Lung (tissue), 12 donors: ENCODE data around the gene VWA5A. TPM values are rescaled to one million over a fixed set of nuclear protein-coding genes. Genes with fewer than 3 reads are reported as not detected.

Experiments
- ATAC-seq: fragments of 200-7000 bp; cut with Tn5 transposase; one replicate; pipeline ENCODE4 v1.9.1; 2020; ENCODE audit warnings: moderate number of reproducible peaks; ENCODE audit not compliant: insufficient read depth, low FRiP score
- DNase-seq, 3 donors: peaks; one replicate each; pipeline ENCODE4 v3.0.0-alpha.2; 2013 to 2017
- H3K27ac ChIP-seq, 2 donors: one replicate each; pipeline ENCODE4 v1.5.1; 2013; ENCODE audit warnings: mild to moderate bottlenecking in 2 of 2, moderate library complexity in 2 of 2, control low read depth in 1 of 2, inconsistent platforms in 1 of 2, low read depth in 1 of 2, low read length in 1 of 2
- H3K27me3 ChIP-seq, 3 donors: one replicate each; pipeline ENCODE4 v1.5.1; 2013; ENCODE audit warnings: low read length in 2 of 3; ENCODE audit not compliant: control insufficient read depth in 3 of 3, insufficient read depth in 3 of 3
- H3K36me3 ChIP-seq, 4 donors: one replicate each; pipeline ENCODE4 v1.5.1; 2013; ENCODE audit warnings: low read length in 4 of 4, mild to moderate bottlenecking in 1 of 4, moderate library complexity in 1 of 4; ENCODE audit not compliant: control insufficient read depth in 4 of 4, insufficient read depth in 4 of 4
- H3K4me1 ChIP-seq, 5 donors: one replicate each; pipeline ENCODE4 v1.5.1; 2013; ENCODE audit warnings: low read length in 5 of 5, mild to moderate bottlenecking in 2 of 5, moderate library complexity in 1 of 5; ENCODE audit not compliant: control insufficient read depth in 5 of 5, insufficient read depth in 5 of 5
- H3K4me3 ChIP-seq: one replicate; pipeline ENCODE4 v1.5.1; 2013; ENCODE audit warnings: mild to moderate bottlenecking, control low read depth, moderate library complexity
- H3K9ac ChIP-seq, 2 donors: one replicate each; pipeline ENCODE4 v1.5.1; 2013; ENCODE audit warnings: low read length in 2 of 2, control low read depth in 1 of 2; ENCODE audit not compliant: insufficient read depth in 1 of 2
- H3K9me3 ChIP-seq, 4 donors: one replicate each; pipeline ENCODE4 v1.5.1; 2013; ENCODE audit warnings: low read length in 3 of 4, mild to moderate bottlenecking in 1 of 4, moderate library complexity in 1 of 4; ENCODE audit not compliant: control insufficient read depth in 4 of 4, insufficient read depth in 3 of 4
- whole genome bisulfite sequencing, 2 donors: extraction: QIAGEN DNeasy Blood & Tissue Kit; methylation state at CpG; one replicate each; pipeline ENCODE4 v1.1.7; 2013; 5-methylcytosine and 5-hydroxymethylcytosine counted together
- polyA plus RNA-seq, 2 donors: library from polyadenylated mRNA; stranded (reverse); fragments of 200-250 nt; gene quantifications; one replicate each; pipeline ENCODE4 v1.2.1, GENCODE V29; 2013
- total RNA-seq, 2 donors: library from RNA; depleted of rRNA in 1 of 2; stranded (reverse); fragments of >200 nt in 1 of 2; gene quantifications; one replicate each; pipeline ENCODE4 v1.2.1, GENCODE V29; 2014 to 2021
- TF ChIP-seq, protein P1 (sequence below): IDR thresholded peaks from 2 replicates; pipeline ENCODE4 v1.5.1; 2012; ENCODE audit warnings: mild to moderate bottlenecking; ENCODE audit errors: control extremely low read depth, extremely low read depth
- donor health status: control.
- donor health status: control.
- donor health status: Bipolar disorder and iron deficiency.
- donor health status: healthy.
- donor health status: DM: yes; HTN: yes; CAD: no.

The VWA5A gene
- total and polyA plus RNA-seq, 4 donors: 20.7 to 35.8 (median 28.8) TPM

- Histone ChIP-seq H3K4me3 (no peak overlapping the region), H3K27ac (no peak overlapping the region), H3K36me3 (no peaks in the 10 kb centered on the region), H3K27me3 (no peaks in the 10 kb centered on the region), H3K9ac (no peak overlapping the region), H3K4me1 (no peaks in the 10 kb centered on the region), H3K9me3 (no peaks in the 10 kb centered on the region)
- ATAC-seq (no peak), DNase-seq (no peak)
- TF ChIP-seq, protein P1, sequence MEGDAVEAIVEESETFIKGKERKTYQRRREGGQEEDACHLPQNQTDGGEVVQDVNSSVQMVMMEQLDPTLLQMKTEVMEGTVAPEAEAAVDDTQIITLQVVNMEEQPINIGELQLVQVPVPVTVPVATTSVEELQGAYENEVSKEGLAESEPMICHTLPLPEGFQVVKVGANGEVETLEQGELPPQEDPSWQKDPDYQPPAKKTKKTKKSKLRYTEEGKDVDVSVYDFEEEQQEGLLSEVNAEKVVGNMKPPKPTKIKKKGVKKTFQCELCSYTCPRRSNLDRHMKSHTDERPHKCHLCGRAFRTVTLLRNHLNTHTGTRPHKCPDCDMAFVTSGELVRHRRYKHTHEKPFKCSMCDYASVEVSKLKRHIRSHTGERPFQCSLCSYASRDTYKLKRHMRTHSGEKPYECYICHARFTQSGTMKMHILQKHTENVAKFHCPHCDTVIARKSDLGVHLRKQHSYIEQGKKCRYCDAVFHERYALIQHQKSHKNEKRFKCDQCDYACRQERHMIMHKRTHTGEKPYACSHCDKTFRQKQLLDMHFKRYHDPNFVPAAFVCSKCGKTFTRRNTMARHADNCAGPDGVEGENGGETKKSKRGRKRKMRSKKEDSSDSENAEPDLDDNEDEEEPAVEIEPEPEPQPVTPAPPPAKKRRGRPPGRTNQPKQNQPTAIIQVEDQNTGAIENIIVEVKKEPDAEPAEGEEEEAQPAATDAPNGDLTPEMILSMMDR: no peak
- WGBS, 2 donors: 96 to 98% methylated on average over 1 of the region's 1 CpG
These were observed 57.3 kb downstream of the VWA5A start for GRCh38 chr11:124172599-124172998.

DNA sequence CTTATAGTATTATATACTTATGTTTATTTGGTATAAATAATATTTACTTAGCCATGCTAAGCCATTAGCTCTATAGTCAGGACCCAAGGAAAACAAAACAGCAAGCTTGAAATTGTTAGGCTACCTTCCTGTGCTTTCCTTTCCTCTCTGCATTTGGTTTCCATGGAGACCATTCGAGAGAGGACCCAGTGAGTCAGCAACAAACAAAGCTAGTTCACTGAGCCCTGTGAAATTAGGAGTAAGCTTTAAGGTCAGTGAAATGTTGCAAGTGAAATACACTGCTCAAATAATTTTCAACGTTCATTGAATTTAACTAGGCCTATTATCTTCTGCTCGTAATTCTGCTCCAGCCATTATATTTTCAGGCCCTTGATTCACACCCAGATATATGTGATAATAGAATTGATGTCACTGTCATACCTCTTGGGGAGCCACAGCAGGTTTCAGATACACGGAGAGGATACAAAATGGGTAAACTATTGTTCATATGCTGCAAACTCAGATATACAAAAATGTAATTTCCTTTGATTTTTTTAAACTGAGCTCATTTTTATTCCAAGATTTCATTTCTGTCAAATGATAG lies 58.8 kb downstream of the VWA5A start:
- H3K27me3 ChIP-seq: no peaks in the 10 kb centered on the region
- peak in 2 of 3 donors; percentile 23 to 25 for DNase-seq
- no peak overlapping the region for H3K9ac ChIP-seq
- WGBS, 2 donors: 27 to 37% methylated on average over 4 of the region's 4 CpGs
- H3K4me3 ChIP-seq: no peak overlapping the region
- peaks cover 0 to 4% (median 0%) of the 10 kb centered on the region in 5 donors for H3K4me1 ChIP-seq
- ATAC-seq: no peak
- H3K27ac ChIP-seq: no peak overlapping the region
- no peaks in the 10 kb centered on the region for H3K9me3 ChIP-seq
- no peaks in the 10 kb centered on the region for H3K36me3 ChIP-seq
- TF ChIP-seq, protein P1: no peak

DNA sequence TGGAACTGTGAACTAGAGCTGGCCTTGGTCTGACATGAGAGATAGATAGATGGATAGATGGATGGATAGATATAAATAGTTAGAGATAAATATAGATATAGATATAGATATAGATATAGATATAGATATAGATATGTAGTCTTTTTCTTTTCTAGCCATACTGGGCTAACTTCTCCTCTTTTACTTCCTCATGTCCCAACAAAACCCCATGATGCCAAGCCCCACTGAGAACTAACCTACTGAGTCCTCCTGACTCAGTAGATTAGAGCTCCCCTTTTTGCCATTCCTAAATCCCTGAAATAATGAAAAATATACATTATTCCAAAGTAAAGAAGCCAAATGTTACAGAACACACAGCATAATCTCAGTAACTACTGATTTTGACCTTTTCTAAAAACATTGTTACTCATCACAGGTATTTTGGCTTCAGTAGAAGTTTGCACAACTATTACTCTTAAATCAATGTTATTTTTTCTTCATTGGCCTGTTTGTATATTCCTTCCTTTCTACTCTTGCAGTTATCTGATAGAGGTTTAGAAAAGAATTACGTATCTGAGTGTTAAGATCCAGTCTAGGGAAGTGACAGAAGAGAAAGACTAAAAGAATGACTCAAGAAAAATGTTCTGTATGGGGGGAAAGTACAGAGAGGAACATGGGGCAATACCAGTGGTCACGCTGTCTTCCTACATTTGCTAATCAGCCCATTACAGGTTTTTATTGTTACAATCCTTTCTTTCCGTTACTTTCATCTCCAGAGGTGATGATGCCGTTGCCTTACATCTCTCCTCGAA lies 61.9 kb downstream of the VWA5A start:
- Histone ChIP-seq H3K9me3 (no peaks in the 10 kb centered on the region), H3K4me3 (no peak overlapping the region), H3K27me3 (no peaks in the 10 kb centered on the region), H3K9ac (no peak overlapping the region), H3K27ac (no peak overlapping the region), H3K4me1 (peaks cover 0 to 4% (median 0%) of the 10 kb centered on the region in 5 donors), H3K36me3 (no peaks in the 10 kb centered on the region)
- DNase-seq (no peak), ATAC-seq (no peak)
- TF ChIP-seq, protein P1: no peak
- WGBS, 2 donors: 39 to 70% methylated on average over 5 of the region's 5 CpGs
